Left renal cortex interstitium (tissue), 4 donors: ENCODE measurements around the gene SPAG4. TPM values are rescaled to one million over a fixed set of nuclear protein-coding genes. Genes with fewer than 3 reads are reported as not detected.
A peak's percentile ranks its signal among the peaks of the same experiment; 100 is the strongest.

Experiments
- DNase-seq, 4 donors: peaks; one replicate each; pipeline ENCODE4 v3.0.0-alpha.2; 2013; ENCODE audit warnings: low read depth in 4 of 4, low spot score in 2 of 4, missing footprints in 1 of 4
- polyA plus RNA-seq, 4 donors: library from polyadenylated mRNA; unstranded; fragments of 120-200 nt; gene quantifications; one replicate each; pipeline ENCODE4 v1.2.1, GENCODE V29; 2013; ENCODE audit not compliant: insufficient read length in 4 of 4

SPAG4 gene
- polyA plus RNA-seq, 4 donors: 3.1 to 5.3 (median 4.0) TPM

- DNase-seq: peak in 2 of 4 donors; percentile 65 to 76
Measured at GRCh38 chr20:35619196-35620095, 3.8 kb downstream of the SPAG4 start.

GRCh38 chr20:35620818-35621559, 5.4 kb downstream of the SPAG4 start:
- DNase-seq: no peak

GRCh38 chr20:35621560-35621946, 5.9 kb downstream of the SPAG4 start:
- no peak for DNase-seq

GRCh38 chr20:35625584-35626385, 10.2 kb downstream of the SPAG4 start:
- no peak for DNase-seq

GRCh38 chr20:35626386-35627001, 10.9 kb downstream of the SPAG4 start:
- DNase-seq: no peak

GRCh38 chr20:35627121-35627520, 11.5 kb downstream of the SPAG4 start:
- no peak for DNase-seq

- DNase-seq: no peak
Measured at GRCh38 chr20:35629427-35630145, 14.0 kb downstream of the SPAG4 start.

GRCh38 chr20:35630636-35631035, 15.0 kb downstream of the SPAG4 start:
- DNase-seq: no peak

GRCh38 chr20:35632539-35633115, 17.0 kb downstream of the SPAG4 start:
- no peak for DNase-seq

GRCh38 chr20:35635652-35636051, 20.0 kb downstream of the SPAG4 start:
- DNase-seq: no peak

- DNase-seq: no peak
Measured at GRCh38 chr20:35636095-35636494, 20.5 kb downstream of the SPAG4 start.

GRCh38 chr20:35637276-35637675, 21.6 kb downstream of the SPAG4 start:
- no peak for DNase-seq

- no peak for DNase-seq
Measured at GRCh38 chr20:35638751-35639150, 23.1 kb downstream of the SPAG4 start.

- no peak for DNase-seq
Measured at GRCh38 chr20:35640724-35641123, 25.1 kb downstream of the SPAG4 start.

GRCh38 chr20:35641743-35642142, 26.1 kb downstream of the SPAG4 start:
- DNase-seq: no peak

- no peak for DNase-seq
Measured at GRCh38 chr20:35643045-35643444, 27.4 kb downstream of the SPAG4 start.

GRCh38 chr20:35644806-35645205, 29.2 kb downstream of the SPAG4 start:
- DNase-seq: no peak

- no peak for DNase-seq
Measured at GRCh38 chr20:35648836-35649235, 33.2 kb downstream of the SPAG4 start.

GRCh38 chr20:35650632-35651031, 35.0 kb downstream of the SPAG4 start:
- DNase-seq: no peak

GRCh38 chr20:35651958-35652357, 36.3 kb downstream of the SPAG4 start:
- no peak for DNase-seq
